Smooth muscle cell (in vitro differentiated cells): ENCODE data around the gene KLHL29. TPM values are rescaled to one million over a fixed set of nuclear protein-coding genes. Genes with fewer than 3 reads are reported as not detected.

Source experiments
- DNase-seq: peaks from one replicate; lab custom pipeline; 2025; ENCODE audit not compliant: unreplicated experiment; lab: John Stamatoyannopoulos, UW
- H2AFZ ChIP-seq: fragments of 200-600 bp; sonication (generic); 2 replicates; pipeline ENCODE4 v1.6.0; 2016; ENCODE audit warnings: antibody characterized with exemption, low read depth, mild to moderate bottlenecking
- H3F3A ChIP-seq: fragments of 200-600 bp; sonication (generic); 2 replicates; pipeline ENCODE4 v1.6.0; 2017; ENCODE audit warnings: antibody characterized with exemption, low read depth
- H3K27ac ChIP-seq: fragments of 200-600 bp; sonication (generic); 2 replicates; pipeline ENCODE4 v1.5.1; 2016; ENCODE audit warnings: low read depth, mild to moderate bottlenecking
- H3K27me3 ChIP-seq: fragments of 200-600 bp; sonication (generic); 2 replicates; pipeline ENCODE4 v1.6.1; 2016; ENCODE audit warnings: low read depth, mild to moderate bottlenecking
- H3K36me3 ChIP-seq: fragments of 200-600 bp; sonication (generic); 2 replicates; pipeline ENCODE4 v1.5.1; 2016; ENCODE audit warnings: low read depth
- H3K4me1 ChIP-seq: fragments of 200-600 bp; sonication (generic); 2 replicates; pipeline ENCODE4 v1.5.1; 2016; ENCODE audit warnings: low read depth
- H3K4me2 ChIP-seq: fragments of 200-600 bp; sonication (generic); 2 replicates; pipeline ENCODE4 v1.6.0; 2016; ENCODE audit warnings: mild to moderate bottlenecking
- H3K4me3 ChIP-seq: fragments of 200-600 bp; sonication (generic); 2 replicates; pipeline ENCODE4 v1.5.1; 2016; ENCODE audit warnings: mild to moderate bottlenecking
- H3K79me2 ChIP-seq: fragments of 200-600 bp; sonication (generic); 2 replicates; pipeline ENCODE4 v1.6.0; 2016; ENCODE audit warnings: low read depth, mild to moderate bottlenecking
- H3K9ac ChIP-seq: fragments of 200-600 bp; sonication (generic); 2 replicates; pipeline ENCODE4 v1.6.0; 2016; ENCODE audit warnings: low read depth
- H3K9me3 ChIP-seq: fragments of 200-600 bp; sonication (generic); replicated peaks from 2 replicates; pipeline ENCODE4 v1.5.1; 2016; ENCODE audit warnings: low read depth
- H4K20me1 ChIP-seq: fragments of 200-600 bp; sonication (generic); 2 replicates; pipeline ENCODE4 v1.6.0; 2016; ENCODE audit warnings: low read depth
- CTCF ChIP-seq: fragments of 200-600 bp; sonication (generic); IDR thresholded peaks from 2 replicates; pipeline ENCODE4 v1.5.1; 2017; ENCODE audit warnings: borderline replicate concordance, mild to moderate bottlenecking, antibody characterized with exemption; ENCODE audit not compliant: insufficient read depth, poor library complexity, severe bottlenecking
- whole genome bisulfite sequencing: methylation state at CpG from one replicate; pipeline ENCODE4 v1.1.7; 2016; ENCODE audit warnings: low lambda C conversion rate; 5-methylcytosine and 5-hydroxymethylcytosine counted together
- polyA plus RNA-seq: library from polyadenylated mRNA; unstranded; fragments of >200 nt; fragmentation: Nextera tagmentation; extraction: Ambion mirVana; gene quantifications from 2 replicates; pipeline ENCODE4 v1.2.1, GENCODE V29; 2016
- total RNA-seq: library from RNA; depleted of rRNA; stranded (reverse); fragments of >200 nt; gene quantifications from 2 replicates; pipeline ENCODE4 v1.2.3, GENCODE V29; 2014

KLHL29 gene
- total and polyA plus RNA-seq, 2 experiments from 2014 or later = 3.1 to 6.6 TPM

- no peak for DNase-seq
- H3K9ac ChIP-seq = peak overlapping the region; percentile 44
- H3K79me2 ChIP-seq = no peaks in the 10 kb centered on the region
- TF ChIP-seq CTCF = no peak
- H3F3A ChIP-seq = peaks cover 4% of the 10 kb centered on the region
- no peaks in the 10 kb centered on the region for H3K27me3 ChIP-seq
- H3K4me1 ChIP-seq = peaks cover 24% of the 10 kb centered on the region
- peak overlapping the region; percentile 82 for H3K27ac ChIP-seq
- H3K4me2 ChIP-seq = peak overlapping the region; percentile 79
- no peaks in the 10 kb centered on the region for H3K36me3 ChIP-seq
- no peaks in the 10 kb centered on the region for H3K9me3 ChIP-seq
- H4K20me1 ChIP-seq = no peaks in the 10 kb centered on the region
- H3K4me3 ChIP-seq = no peak overlapping the region
- H2AFZ ChIP-seq = peak overlapping the region; percentile 73
- WGBS = 56% methylated on average over 8 of the region's 8 CpGs
Measured at GRCh38 chr2:23453432-23453831, 68.5 kb downstream of the KLHL29 start.

- no peaks in the 10 kb centered on the region for H4K20me1 ChIP-seq
- H3K4me1 ChIP-seq = peaks cover 24% of the 10 kb centered on the region
- H3K9ac ChIP-seq = peak overlapping the region; percentile 44
- H3K27me3 ChIP-seq = no peaks in the 10 kb centered on the region
- no peak for TF ChIP-seq CTCF
- H3K36me3 ChIP-seq = no peaks in the 10 kb centered on the region
- H2AFZ ChIP-seq = peak overlapping the region; percentile 73
- H3K4me3 ChIP-seq = no peak overlapping the region
- peak overlapping the region; percentile 79 for H3K4me2 ChIP-seq
- peaks cover 4% of the 10 kb centered on the region for H3F3A ChIP-seq
- H3K79me2 ChIP-seq = no peaks in the 10 kb centered on the region
- no peak for DNase-seq
- peak overlapping the region; percentile 82 for H3K27ac ChIP-seq
- 36% methylated on average over 10 of the region's 10 CpGs for WGBS
- no peaks in the 10 kb centered on the region for H3K9me3 ChIP-seq
Measured at GRCh38 chr2:23453836-23454460, 69.0 kb downstream of the KLHL29 start.

GRCh38 chr2:23454501-23455120 lies 69.6 kb downstream of the KLHL29 start:
- Histone ChIP-seq H3K36me3 (no peaks in the 10 kb centered on the region), H3K27ac (peak overlapping the region; percentile 82), H4K20me1 (no peaks in the 10 kb centered on the region), H3F3A (peaks cover 4% of the 10 kb centered on the region), H3K9me3 (no peaks in the 10 kb centered on the region), H3K27me3 (no peaks in the 10 kb centered on the region), H3K9ac (peak overlapping the region; percentile 44), H3K4me1 (peaks cover 24% of the 10 kb centered on the region), H3K4me3 (no peak overlapping the region), H2AFZ (peak overlapping the region; percentile 73), H3K4me2 (peak overlapping the region; percentile 79), H3K79me2 (no peaks in the 10 kb centered on the region)
- TF ChIP-seq CTCF = no peak
- no peak for DNase-seq
- WGBS = 64% methylated on average over 11 of the region's 11 CpGs
